WTC11 (cell line): ENCODE data around the gene PHAF1. TPM values are rescaled to one million over a fixed set of nuclear protein-coding genes. Genes with fewer than 3 reads are reported as not detected.

Source experiments
- ATAC-seq: fragments of 200-7000 bp; cut with Tn5 transposase; 2 replicates; pipeline ENCODE4 v1.10.0; 2021; ENCODE audit warnings: mild to moderate bottlenecking, moderate library complexity
- CTCF ChIA-PET: fragments of 300-600 bp; sonication (Branson Sonifier 250); formaldehyde crosslinking; loops from one replicate; lab custom pipeline; 2021; ENCODE audit warnings: antibody characterized with exemption; lab: Charles Lee
- POLR2A ChIA-PET: fragments of 350-600 bp; sonication (Branson Sonifier 250); formaldehyde crosslinking; loops from one replicate; lab custom pipeline; 2021; ENCODE audit warnings: antibody characterized with exemption; lab: Charles Lee
- DNase-seq: peaks from one replicate; pipeline ENCODE4 v3.0.0; 2021; ENCODE audit warnings: low spot score
- H3K27ac Mint-ChIP-seq: 2 replicates; pipeline ENCODE4 v1.8.0; 2021; ENCODE audit warnings: mixed read lengths
- H3K27me3 Mint-ChIP-seq: 2 replicates; pipeline ENCODE4 v1.8.0; 2021; ENCODE audit warnings: low read depth, mild to moderate bottlenecking, moderate library complexity, mixed read lengths
- H3K36me3 Mint-ChIP-seq: 2 replicates; pipeline ENCODE4 v1.8.0; 2021; ENCODE audit warnings: mixed read lengths
- H3K4me1 Mint-ChIP-seq: 2 replicates; pipeline ENCODE4 v1.8.0; 2022; ENCODE audit warnings: mixed read lengths
- H3K4me3 Mint-ChIP-seq: 2 replicates; pipeline ENCODE4 v1.8.0; 2021; ENCODE audit warnings: mild to moderate bottlenecking, moderate library complexity, mixed read lengths
- H3K9me3 Mint-ChIP-seq: 2 replicates; pipeline ENCODE4 v1.8.0; 2021; ENCODE audit warnings: mixed read lengths
- ELF4 ChIP-seq: sonication (generic); formaldehyde crosslinking; IDR thresholded peaks from 2 replicates; pipeline ENCODE4 v1.8.1; 2022; ENCODE audit warnings: low read depth, mild to moderate bottlenecking, moderate library complexity, missing genetic modification reagents
- FOXP1 ChIP-seq: sonication (generic); formaldehyde crosslinking; IDR thresholded peaks from 2 replicates; pipeline ENCODE4 v1.8.0; 2022; ENCODE audit warnings: missing genetic modification reagents, mild to moderate bottlenecking, moderate library complexity, borderline replicate concordance
- GTF2I ChIP-seq: fragments of 250-450 bp; sonication (Bioruptor Pico); conservative IDR thresholded peaks from 2 replicates; pipeline ENCODE4 v1.4.0; 2021; ENCODE audit warnings: mild to moderate bottlenecking
- JAZF1 ChIP-seq: fragments of 250-450 bp; sonication (Bioruptor Pico); IDR thresholded peaks from 2 replicates; pipeline ENCODE4 v1.9.0; 2021; ENCODE audit warnings: moderate library complexity, mild to moderate bottlenecking, inconsistent platforms
- JUN ChIP-seq: sonication (generic); formaldehyde crosslinking; IDR thresholded peaks from 2 replicates; pipeline ENCODE4 v1.8.0; 2023; ENCODE audit warnings: mild to moderate bottlenecking, missing genetic modification reagents
- NR2C2 ChIP-seq: sonication (generic); formaldehyde crosslinking; IDR thresholded peaks from 2 replicates; pipeline ENCODE4 v1.8.0; 2022; ENCODE audit warnings: mild to moderate bottlenecking, missing genetic modification reagents
- RORB ChIP-seq: fragments of 250-450 bp; sonication (Bioruptor Pico); IDR thresholded peaks from 2 replicates; pipeline ENCODE4 v1.9.0; 2021; ENCODE audit warnings: mild to moderate bottlenecking
- SP1 ChIP-seq: sonication (generic); formaldehyde crosslinking; conservative IDR thresholded peaks from 2 replicates; pipeline ENCODE4 v1.8.1; 2022; ENCODE audit warnings: missing genetic modification reagents
- ZBTB21 ChIP-seq: sonication (generic); formaldehyde crosslinking; IDR thresholded peaks from 2 replicates; pipeline ENCODE4 v1.8.1; 2023; ENCODE audit warnings: mild to moderate bottlenecking, missing genetic modification reagents, borderline replicate concordance
- ZNF219 ChIP-seq: sonication (generic); formaldehyde crosslinking; IDR thresholded peaks from 2 replicates; pipeline ENCODE4 v1.8.0; 2023; ENCODE audit warnings: missing genetic modification reagents, mild to moderate bottlenecking, borderline replicate concordance
- ZNF416 ChIP-seq: fragments of 250-450 bp; sonication (Bioruptor Pico); IDR thresholded peaks from 2 replicates; pipeline ENCODE4 v1.9.0; 2021; ENCODE audit warnings: mild to moderate bottlenecking, inconsistent platforms
- total RNA-seq: library from RNA; stranded (reverse); gene quantifications from 3 replicates; pipeline ENCODE4 v1.2.3, GENCODE V29; 2021
- TF ChIP-seq, protein P1 (sequence below): sonication (generic); formaldehyde crosslinking; IDR thresholded peaks from 2 replicates; pipeline ENCODE4 v1.8.0; 2022; ENCODE audit warnings: mild to moderate bottlenecking, missing genetic modification reagents
- TF ChIP-seq, protein P2 (sequence below): sonication (generic); formaldehyde crosslinking; IDR thresholded peaks from 2 replicates; pipeline ENCODE4 v1.8.0; 2022; ENCODE audit warnings: missing genetic modification reagents
- TF ChIP-seq, protein P3 (sequence below): fragments of 250-450 bp; sonication (Bioruptor Pico); IDR thresholded peaks from 2 replicates; pipeline ENCODE4 v2.1.2; 2022; ENCODE audit warnings: mild to moderate bottlenecking, moderate library complexity
- TF ChIP-seq, protein P4 (sequence below): sonication (generic); formaldehyde crosslinking; IDR thresholded peaks from 2 replicates; pipeline ENCODE4 v1.8.0; 2023; ENCODE audit warnings: missing genetic modification reagents, mild to moderate bottlenecking, borderline replicate concordance
- TF ChIP-seq, protein P5 (sequence below): fragments of 250-450 bp; sonication (Bioruptor Pico); conservative IDR thresholded peaks from 2 replicates; pipeline ENCODE4 v1.9.0; 2021; ENCODE audit warnings: mild to moderate bottlenecking
- TF ChIP-seq, protein P6 (sequence below): sonication (generic); formaldehyde crosslinking; IDR thresholded peaks from 2 replicates; pipeline ENCODE4 v1.8.1; 2022; ENCODE audit warnings: mild to moderate bottlenecking, moderate library complexity, missing genetic modification reagents
- TF ChIP-seq, protein P7 (sequence below): sonication (generic); formaldehyde crosslinking; conservative IDR thresholded peaks from 2 replicates; pipeline ENCODE4 v1.8.1; 2022; ENCODE audit warnings: mild to moderate bottlenecking, missing genetic modification reagents
- TF ChIP-seq, protein P8 (sequence below): sonication (generic); formaldehyde crosslinking; IDR thresholded peaks from 2 replicates; pipeline ENCODE4 v1.8.1; 2023; ENCODE audit warnings: mild to moderate bottlenecking, missing genetic modification reagents

Gene PHAF1
- total RNA-seq, 1 experiment from 2014 or later, result 18.8 TPM

DNA sequence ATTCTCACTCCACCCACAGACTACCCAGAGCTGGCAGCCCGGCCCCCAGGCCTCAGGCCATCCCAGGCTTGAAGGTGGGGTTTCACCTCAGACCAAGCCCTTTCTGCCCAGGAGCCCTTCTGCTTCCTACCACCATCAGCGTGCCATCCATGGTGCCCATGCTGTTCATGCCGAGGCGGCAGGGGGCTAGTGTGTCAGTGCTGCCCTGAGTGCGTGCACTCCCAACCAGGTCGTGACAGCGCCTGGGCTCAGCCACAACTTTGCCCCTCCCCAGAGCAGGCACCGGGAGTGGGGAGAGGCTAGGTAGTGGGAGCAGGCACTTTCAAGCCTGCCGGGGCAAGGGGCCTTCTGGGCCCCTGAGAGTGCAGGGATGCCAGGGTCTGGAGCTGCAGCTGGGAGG lies 32.6 kb downstream of the PHAF1 start:
- H3K36me3 Mint-ChIP-seq, result peaks cover 44% of the 10 kb centered on the region
- ATAC-seq (no peak), DNase-seq (no peak)
- ChIA-PET CTCF (interaction anchor here (0.7 to 1.8 kb wide), 4 partner anchors 13 to 181 kb away, joined by 3 to 5 read pairs (median 4); partner anchors contain the start of genes CES3 and NOL3), POLR2A (no interaction called here)
- no peaks in the 10 kb centered on the region for H3K27me3 Mint-ChIP-seq
- TF ChIP-seq GTF2I (CRISPR knock-in tag), result no peak
- TF ChIP-seq, protein P1, sequence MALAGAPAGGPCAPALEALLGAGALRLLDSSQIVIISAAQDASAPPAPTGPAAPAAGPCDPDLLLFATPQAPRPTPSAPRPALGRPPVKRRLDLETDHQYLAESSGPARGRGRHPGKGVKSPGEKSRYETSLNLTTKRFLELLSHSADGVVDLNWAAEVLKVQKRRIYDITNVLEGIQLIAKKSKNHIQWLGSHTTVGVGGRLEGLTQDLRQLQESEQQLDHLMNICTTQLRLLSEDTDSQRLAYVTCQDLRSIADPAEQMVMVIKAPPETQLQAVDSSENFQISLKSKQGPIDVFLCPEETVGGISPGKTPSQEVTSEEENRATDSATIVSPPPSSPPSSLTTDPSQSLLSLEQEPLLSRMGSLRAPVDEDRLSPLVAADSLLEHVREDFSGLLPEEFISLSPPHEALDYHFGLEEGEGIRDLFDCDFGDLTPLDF (CRISPR knock-in tag), result no peak
- TF ChIP-seq SP1 (CRISPR knock-in tag), result no peak
- no peak for TF ChIP-seq RORB (CRISPR knock-in tag)
- no peak for TF ChIP-seq ZNF416
- TF ChIP-seq, protein P2, sequence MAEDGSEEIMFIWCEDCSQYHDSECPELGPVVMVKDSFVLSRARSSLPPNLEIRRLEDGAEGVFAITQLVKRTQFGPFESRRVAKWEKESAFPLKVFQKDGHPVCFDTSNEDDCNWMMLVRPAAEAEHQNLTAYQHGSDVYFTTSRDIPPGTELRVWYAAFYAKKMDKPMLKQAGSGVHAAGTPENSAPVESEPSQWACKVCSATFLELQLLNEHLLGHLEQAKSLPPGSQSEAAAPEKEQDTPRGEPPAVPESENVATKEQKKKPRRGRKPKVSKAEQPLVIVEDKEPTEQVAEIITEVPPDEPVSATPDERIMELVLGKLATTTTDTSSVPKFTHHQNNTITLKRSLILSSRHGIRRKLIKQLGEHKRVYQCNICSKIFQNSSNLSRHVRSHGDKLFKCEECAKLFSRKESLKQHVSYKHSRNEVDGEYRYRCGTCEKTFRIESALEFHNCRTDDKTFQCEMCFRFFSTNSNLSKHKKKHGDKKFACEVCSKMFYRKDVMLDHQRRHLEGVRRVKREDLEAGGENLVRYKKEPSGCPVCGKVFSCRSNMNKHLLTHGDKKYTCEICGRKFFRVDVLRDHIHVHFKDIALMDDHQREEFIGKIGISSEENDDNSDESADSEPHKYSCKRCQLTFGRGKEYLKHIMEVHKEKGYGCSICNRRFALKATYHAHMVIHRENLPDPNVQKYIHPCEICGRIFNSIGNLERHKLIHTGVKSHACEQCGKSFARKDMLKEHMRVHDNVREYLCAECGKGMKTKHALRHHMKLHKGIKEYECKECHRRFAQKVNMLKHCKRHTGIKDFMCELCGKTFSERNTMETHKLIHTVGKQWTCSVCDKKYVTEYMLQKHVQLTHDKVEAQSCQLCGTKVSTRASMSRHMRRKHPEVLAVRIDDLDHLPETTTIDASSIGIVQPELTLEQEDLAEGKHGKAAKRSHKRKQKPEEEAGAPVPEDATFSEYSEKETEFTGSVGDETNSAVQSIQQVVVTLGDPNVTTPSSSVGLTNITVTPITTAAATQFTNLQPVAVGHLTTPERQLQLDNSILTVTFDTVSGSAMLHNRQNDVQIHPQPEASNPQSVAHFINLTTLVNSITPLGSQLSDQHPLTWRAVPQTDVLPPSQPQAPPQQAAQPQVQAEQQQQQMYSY (CRISPR knock-in tag), result no peak
- TF ChIP-seq, protein P3, sequence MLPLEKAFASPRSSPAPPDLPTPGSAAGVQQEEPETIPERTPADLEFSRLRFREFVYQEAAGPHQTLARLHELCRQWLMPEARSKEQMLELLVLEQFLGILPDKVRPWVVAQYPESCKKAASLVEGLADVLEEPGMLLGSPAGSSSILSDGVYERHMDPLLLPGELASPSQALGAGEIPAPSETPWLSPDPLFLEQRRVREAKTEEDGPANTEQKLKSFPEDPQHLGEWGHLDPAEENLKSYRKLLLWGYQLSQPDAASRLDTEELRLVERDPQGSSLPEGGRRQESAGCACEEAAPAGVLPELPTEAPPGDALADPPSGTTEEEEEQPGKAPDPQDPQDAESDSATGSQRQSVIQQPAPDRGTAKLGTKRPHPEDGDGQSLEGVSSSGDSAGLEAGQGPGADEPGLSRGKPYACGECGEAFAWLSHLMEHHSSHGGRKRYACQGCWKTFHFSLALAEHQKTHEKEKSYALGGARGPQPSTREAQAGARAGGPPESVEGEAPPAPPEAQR (CRISPR knock-in tag), result no peak
- no peak for TF ChIP-seq ELF4 (CRISPR knock-in tag)
- no peak for TF ChIP-seq JUN (CRISPR knock-in tag)
- no peak for TF ChIP-seq FOXP1 (CRISPR knock-in tag)
- no peak for TF ChIP-seq JAZF1 (CRISPR knock-in tag)
- no peak for TF ChIP-seq ZNF219 (CRISPR knock-in tag)
- H3K4me1 Mint-ChIP-seq, result no peaks in the 10 kb centered on the region
- H3K9me3 Mint-ChIP-seq, result no peaks in the 10 kb centered on the region
- no peak overlapping the region for H3K4me3 Mint-ChIP-seq
- no peak overlapping the region for H3K27ac Mint-ChIP-seq

DNA sequence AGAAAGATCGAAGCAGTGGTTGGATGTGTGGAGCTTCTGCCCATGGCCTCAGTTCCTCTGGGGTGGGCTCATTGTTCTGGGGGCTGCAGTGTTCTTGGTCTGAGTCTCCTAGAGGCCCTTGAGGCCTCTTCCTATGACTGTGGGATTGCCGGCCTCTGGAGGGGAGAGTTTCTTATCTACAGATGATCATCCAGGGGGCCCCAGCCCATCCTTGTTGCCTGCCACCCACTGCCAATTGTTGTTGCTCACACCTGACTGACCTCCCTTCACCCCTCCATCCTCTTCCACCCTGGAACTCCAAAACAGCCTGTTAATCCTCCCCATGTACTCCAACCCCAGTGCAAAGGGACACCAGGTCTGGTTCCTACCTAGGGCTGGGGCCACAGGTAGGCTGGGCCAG lies 35.2 kb downstream of the PHAF1 start:
- Mint-ChIP-seq H3K36me3 (peaks cover 37% of the 10 kb centered on the region), H3K4me1 (no peaks in the 10 kb centered on the region), H3K4me3 (no peak overlapping the region), H3K9me3 (no peaks in the 10 kb centered on the region), H3K27me3 (peaks cover 7% of the 10 kb centered on the region), H3K27ac (no peak overlapping the region)
- DNase-seq (no peak), ATAC-seq (no peak)
- CTCF ChIA-PET, result interaction anchor here (1.5 to 3.6 kb wide), 2 partner anchors 10 to 127 kb away, joined by 4 to 10 read pairs; no protein-coding TSS in a partner anchor
- POLR2A ChIA-PET, result interaction anchor here (0.6 kb wide), 1 partner anchor 322 kb away, joined by 3 read pairs; no protein-coding TSS in a partner anchor
- TF ChIP-seq, protein P4, sequence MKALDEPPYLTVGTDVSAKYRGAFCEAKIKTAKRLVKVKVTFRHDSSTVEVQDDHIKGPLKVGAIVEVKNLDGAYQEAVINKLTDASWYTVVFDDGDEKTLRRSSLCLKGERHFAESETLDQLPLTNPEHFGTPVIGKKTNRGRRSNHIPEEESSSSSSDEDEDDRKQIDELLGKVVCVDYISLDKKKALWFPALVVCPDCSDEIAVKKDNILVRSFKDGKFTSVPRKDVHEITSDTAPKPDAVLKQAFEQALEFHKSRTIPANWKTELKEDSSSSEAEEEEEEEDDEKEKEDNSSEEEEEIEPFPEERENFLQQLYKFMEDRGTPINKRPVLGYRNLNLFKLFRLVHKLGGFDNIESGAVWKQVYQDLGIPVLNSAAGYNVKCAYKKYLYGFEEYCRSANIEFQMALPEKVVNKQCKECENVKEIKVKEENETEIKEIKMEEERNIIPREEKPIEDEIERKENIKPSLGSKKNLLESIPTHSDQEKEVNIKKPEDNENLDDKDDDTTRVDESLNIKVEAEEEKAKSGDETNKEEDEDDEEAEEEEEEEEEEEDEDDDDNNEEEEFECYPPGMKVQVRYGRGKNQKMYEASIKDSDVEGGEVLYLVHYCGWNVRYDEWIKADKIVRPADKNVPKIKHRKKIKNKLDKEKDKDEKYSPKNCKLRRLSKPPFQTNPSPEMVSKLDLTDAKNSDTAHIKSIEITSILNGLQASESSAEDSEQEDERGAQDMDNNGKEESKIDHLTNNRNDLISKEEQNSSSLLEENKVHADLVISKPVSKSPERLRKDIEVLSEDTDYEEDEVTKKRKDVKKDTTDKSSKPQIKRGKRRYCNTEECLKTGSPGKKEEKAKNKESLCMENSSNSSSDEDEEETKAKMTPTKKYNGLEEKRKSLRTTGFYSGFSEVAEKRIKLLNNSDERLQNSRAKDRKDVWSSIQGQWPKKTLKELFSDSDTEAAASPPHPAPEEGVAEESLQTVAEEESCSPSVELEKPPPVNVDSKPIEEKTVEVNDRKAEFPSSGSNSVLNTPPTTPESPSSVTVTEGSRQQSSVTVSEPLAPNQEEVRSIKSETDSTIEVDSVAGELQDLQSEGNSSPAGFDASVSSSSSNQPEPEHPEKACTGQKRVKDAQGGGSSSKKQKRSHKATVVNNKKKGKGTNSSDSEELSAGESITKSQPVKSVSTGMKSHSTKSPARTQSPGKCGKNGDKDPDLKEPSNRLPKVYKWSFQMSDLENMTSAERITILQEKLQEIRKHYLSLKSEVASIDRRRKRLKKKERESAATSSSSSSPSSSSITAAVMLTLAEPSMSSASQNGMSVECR, result no peak
- TF ChIP-seq ZBTB21, result no peak
- no peak for TF ChIP-seq SP1 (CRISPR knock-in tag)
- TF ChIP-seq, protein P5, sequence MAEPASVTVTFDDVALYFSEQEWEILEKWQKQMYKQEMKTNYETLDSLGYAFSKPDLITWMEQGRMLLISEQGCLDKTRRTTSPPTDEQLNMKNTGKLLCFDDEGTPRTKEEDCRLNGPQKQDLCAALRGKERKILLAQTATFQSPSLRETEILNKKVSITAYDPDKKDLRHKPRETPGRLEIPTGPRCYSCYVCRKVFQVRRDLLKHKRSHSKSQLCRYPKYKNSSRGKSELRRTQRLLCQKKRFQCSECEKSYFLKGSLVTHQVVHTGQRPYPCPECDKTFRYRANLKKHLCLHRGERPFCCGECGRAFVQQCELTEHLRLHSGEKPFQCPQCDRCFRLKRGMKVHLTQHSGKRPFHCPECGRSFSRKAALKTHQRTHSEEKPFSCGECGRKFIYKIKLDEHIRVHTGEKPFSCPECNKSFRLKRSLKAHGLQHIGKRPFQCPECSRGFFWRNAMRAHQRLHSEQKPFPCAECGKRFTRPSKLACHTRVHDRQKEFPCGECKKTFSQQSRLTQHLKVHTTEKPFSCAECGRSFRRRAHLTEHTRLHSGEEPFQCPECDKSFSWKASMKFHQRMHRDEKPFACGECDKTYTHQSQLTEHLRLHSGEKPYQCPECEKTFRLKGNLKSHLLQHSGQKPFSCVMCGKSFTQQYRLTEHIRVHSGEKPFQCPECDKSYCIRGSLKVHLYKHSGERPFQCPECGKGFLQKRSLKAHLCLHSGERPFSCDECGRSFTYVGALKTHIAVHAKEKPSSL (CRISPR knock-in tag), result no peak
- TF ChIP-seq, protein P6, sequence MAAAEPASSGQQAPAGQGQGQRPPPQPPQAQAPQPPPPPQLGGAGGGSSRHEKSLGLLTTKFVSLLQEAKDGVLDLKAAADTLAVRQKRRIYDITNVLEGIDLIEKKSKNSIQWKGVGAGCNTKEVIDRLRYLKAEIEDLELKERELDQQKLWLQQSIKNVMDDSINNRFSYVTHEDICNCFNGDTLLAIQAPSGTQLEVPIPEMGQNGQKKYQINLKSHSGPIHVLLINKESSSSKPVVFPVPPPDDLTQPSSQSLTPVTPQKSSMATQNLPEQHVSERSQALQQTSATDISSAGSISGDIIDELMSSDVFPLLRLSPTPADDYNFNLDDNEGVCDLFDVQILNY, result no peak
- no peak for TF ChIP-seq NR2C2 (CRISPR knock-in tag)
- TF ChIP-seq, protein P7, sequence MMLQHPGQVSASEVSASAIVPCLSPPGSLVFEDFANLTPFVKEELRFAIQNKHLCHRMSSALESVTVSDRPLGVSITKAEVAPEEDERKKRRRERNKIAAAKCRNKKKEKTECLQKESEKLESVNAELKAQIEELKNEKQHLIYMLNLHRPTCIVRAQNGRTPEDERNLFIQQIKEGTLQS (CRISPR knock-in tag), result no peak
- TF ChIP-seq, protein P8, sequence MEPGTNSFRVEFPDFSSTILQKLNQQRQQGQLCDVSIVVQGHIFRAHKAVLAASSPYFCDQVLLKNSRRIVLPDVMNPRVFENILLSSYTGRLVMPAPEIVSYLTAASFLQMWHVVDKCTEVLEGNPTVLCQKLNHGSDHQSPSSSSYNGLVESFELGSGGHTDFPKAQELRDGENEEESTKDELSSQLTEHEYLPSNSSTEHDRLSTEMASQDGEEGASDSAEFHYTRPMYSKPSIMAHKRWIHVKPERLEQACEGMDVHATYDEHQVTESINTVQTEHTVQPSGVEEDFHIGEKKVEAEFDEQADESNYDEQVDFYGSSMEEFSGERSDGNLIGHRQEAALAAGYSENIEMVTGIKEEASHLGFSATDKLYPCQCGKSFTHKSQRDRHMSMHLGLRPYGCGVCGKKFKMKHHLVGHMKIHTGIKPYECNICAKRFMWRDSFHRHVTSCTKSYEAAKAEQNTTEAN (CRISPR knock-in tag), result no peak
